H1 (cell line): ENCODE results near the gene CDYL2. TPM values are rescaled to one million over a fixed set of nuclear protein-coding genes. Genes with fewer than 3 reads are reported as not detected.

ENCODE experiments used
- CTCF ChIA-PET: fragments of 300-600 bp; sonication (Branson Sonifier 250); formaldehyde crosslinking; loops from one replicate; lab custom pipeline; 2021; ENCODE audit not compliant: partially characterized antibody; lab: Charles Lee
- POLR2A ChIA-PET: fragments of 300-600 bp; sonication (Branson Sonifier 250); formaldehyde crosslinking; loops from one replicate; lab custom pipeline; 2021; ENCODE audit warnings: inconsistent platforms; ENCODE audit not compliant: partially characterized antibody; lab: Charles Lee
- DNase-seq, 2 experiments: peaks; one replicate each; pipeline versions ENCODE4 v3.0.0 to v3.0.0-alpha.2; 2010 to 2022; ENCODE audit warnings: low spot score in 2 of 2, low read depth in 1 of 2, mixed read lengths in 1 of 2
- FAIRE-seq: peaks from 2 replicates; lab custom pipeline; 2011; peaks lifted over from hg19 to GRCh38; lab: Jason Lieb, UNC
- H2AFZ ChIP-seq: 2 replicates; pipeline ENCODE4 v1.8.1; 2012; ENCODE audit warnings: low read length, inconsistent platforms
- H2AK5ac ChIP-seq: 2 replicates; pipeline ENCODE4 v1.6.1; 2013; ENCODE audit warnings: low read depth, low read length
- H2BK120ac ChIP-seq: replicated peaks from 2 replicates; pipeline ENCODE3; 2013; ENCODE audit warnings: low read depth, low read length, inconsistent platforms
- H2BK12ac ChIP-seq: 2 replicates; pipeline ENCODE4 v1.6.1; 2013; ENCODE audit warnings: low read depth, low read length
- H2BK15ac ChIP-seq: 2 replicates; pipeline ENCODE4 v1.6.1; 2013; ENCODE audit warnings: low read length
- H2BK20ac ChIP-seq: 2 replicates; pipeline ENCODE4 v1.6.1; 2013; ENCODE audit warnings: low read length
- H2BK5ac ChIP-seq: 2 replicates; pipeline ENCODE4 v1.6.1; 2013; ENCODE audit warnings: low read depth, low read length
- H3K14ac ChIP-seq: 2 replicates; pipeline ENCODE4 v1.6.1; 2013; ENCODE audit warnings: inconsistent platforms; ENCODE audit not compliant: insufficient read length
- H3K18ac ChIP-seq: 2 replicates; pipeline ENCODE4 v1.6.1; 2013; ENCODE audit warnings: low read length; ENCODE audit errors: extremely low read depth
- H3K23ac ChIP-seq: 2 replicates; pipeline ENCODE4 v1.6.1; 2013; ENCODE audit warnings: inconsistent platforms; ENCODE audit not compliant: insufficient read length
- H3K23me2 ChIP-seq: 2 replicates; pipeline ENCODE4 v1.6.1; 2013; ENCODE audit warnings: low read depth, low read length
- H3K27ac ChIP-seq: 2 replicates; pipeline ENCODE4 v1.6.1; 2011; ENCODE audit warnings: low read depth, low read length, inconsistent platforms
- H3K27me3 ChIP-seq, 4 experiments: replicated peaks in 1 of 4; 1 replicate in 1 of 4; 2 replicates in 3 of 4; pipeline versions ENCODE4 v1.6.1 to v1.8.1; 2011 to 2013; ENCODE audit warnings: low read length in 3 of 4, mild to moderate bottlenecking in 3 of 4, inconsistent platforms in 2 of 4, mixed read lengths in 2 of 4, moderate library complexity in 1 of 4; ENCODE audit not compliant: control insufficient read depth in 3 of 4, insufficient read depth in 3 of 4; ENCODE audit errors: extremely low read depth in 1 of 4
- H3K36me3 ChIP-seq, 4 experiments: 2 replicates each; pipeline versions ENCODE4 v1.6.1 to v1.8.1; 2011 to 2013; ENCODE audit warnings: mild to moderate bottlenecking in 4 of 4, low read length in 3 of 4, moderate library complexity in 2 of 4, control low read depth in 1 of 4, inconsistent platforms in 1 of 4; ENCODE audit not compliant: insufficient read depth in 4 of 4, control insufficient read depth in 2 of 4
- H3K4ac ChIP-seq: replicated peaks from 2 replicates; pipeline ENCODE3; 2013; ENCODE audit warnings: low read length, low read depth, mixed read lengths, inconsistent platforms; ENCODE audit not compliant: insufficient read length
- H3K4me1 ChIP-seq, 4 experiments: replicated peaks in 1 of 4; 1 replicate in 1 of 4; 2 replicates in 3 of 4; pipeline versions ENCODE4 v1.6.1 to v1.8.1; 2011 to 2013; ENCODE audit warnings: low read length in 3 of 4, inconsistent platforms in 2 of 4, mixed read lengths in 1 of 4; ENCODE audit not compliant: insufficient read depth in 4 of 4, control insufficient read depth in 3 of 4
- H3K4me2 ChIP-seq, 2 experiments: 2 replicates each; pipeline versions ENCODE4 v1.6.1 to v1.8.1; 2011 to 2013; ENCODE audit warnings: low read depth in 2 of 2, low read length in 2 of 2, control low read depth in 1 of 2, inconsistent platforms in 1 of 2, mild to moderate bottlenecking in 1 of 2; ENCODE audit not compliant: insufficient read depth in 1 of 2
- H3K4me3 ChIP-seq, 4 experiments: fragments of 200-600, 300-600 bp in 1 of 4; sonication (generic), shearing (Covaris generic), sonication (Bioruptor Twin) in 1 of 4; 2 replicates each; pipeline versions ENCODE4 v1.5.1 to v1.8.1; 2011 to 2016; ENCODE audit warnings: low read length in 4 of 4, low read depth in 3 of 4, control low read depth in 2 of 4, inconsistent platforms in 2 of 4, mild to moderate bottlenecking in 2 of 4, mixed read lengths in 1 of 4, moderate library complexity in 1 of 4; ENCODE audit not compliant: insufficient read depth in 2 of 4; ENCODE audit errors: extremely low read depth in 1 of 4
- H3K56ac ChIP-seq: replicated peaks from 2 replicates; pipeline ENCODE3; 2013; ENCODE audit warnings: low read depth, mild to moderate bottlenecking, mixed read lengths, low read length, inconsistent platforms; ENCODE audit not compliant: insufficient read length
- H3K79me1 ChIP-seq: 2 replicates; pipeline ENCODE4 v1.6.1; 2013; ENCODE audit warnings: low read depth, low read length, control low read depth
- H3K79me2 ChIP-seq, 2 experiments: 2 replicates each; pipeline versions ENCODE4 v1.6.1 to v1.8.1; 2012 to 2013; ENCODE audit warnings: low read length in 2 of 2, mild to moderate bottlenecking in 2 of 2, inconsistent platforms in 1 of 2; ENCODE audit not compliant: insufficient read depth in 2 of 2, control insufficient read depth in 1 of 2
- H3K9ac ChIP-seq, 4 experiments: replicated peaks in 1 of 4; 1 replicate in 1 of 4; 2 replicates in 3 of 4; pipeline versions ENCODE4 v1.6.1 to v1.8.1; 2011 to 2013; ENCODE audit warnings: low read depth in 3 of 4, low read length in 3 of 4, control low read depth in 2 of 4, mild to moderate bottlenecking in 2 of 4, moderate library complexity in 2 of 4, inconsistent platforms in 1 of 4; ENCODE audit errors: extremely low read depth in 1 of 4
- H3K9me3 ChIP-seq, 2 experiments: 2 replicates each; pipeline versions ENCODE4 v1.6.1 to v1.8.1; 2012 to 2013; ENCODE audit warnings: mild to moderate bottlenecking in 2 of 2, moderate library complexity in 2 of 2, control low read depth in 1 of 2, inconsistent platforms in 1 of 2, low read depth in 1 of 2, low read length in 1 of 2, mixed read lengths in 1 of 2; ENCODE audit not compliant: insufficient read depth in 2 of 2
- H4K20me1 ChIP-seq, 2 experiments: replicated peaks in 1 of 2; 2 replicates each; pipeline versions ENCODE3 to v1.8.1; 2011 to 2013; ENCODE audit warnings: inconsistent platforms in 2 of 2, low read length in 2 of 2, mild to moderate bottlenecking in 1 of 2; ENCODE audit not compliant: insufficient read depth in 2 of 2, control insufficient read depth in 1 of 2
- H4K5ac ChIP-seq: 2 replicates; pipeline ENCODE4 v1.6.1; 2013; ENCODE audit warnings: low read length, low read depth, mixed read lengths, inconsistent platforms; ENCODE audit not compliant: insufficient read length
- H4K8ac ChIP-seq: 2 replicates; pipeline ENCODE4 v1.8.0; 2013; ENCODE audit warnings: mild to moderate bottlenecking, moderate library complexity, low read length, inconsistent platforms; ENCODE audit not compliant: insufficient read depth; ENCODE audit errors: extremely low read depth
- H4K91ac ChIP-seq: replicated peaks from 2 replicates; pipeline ENCODE3; 2013; ENCODE audit warnings: low read length, mixed read lengths, inconsistent platforms; ENCODE audit not compliant: insufficient read length
- ATF3 ChIP-seq: IDR thresholded peaks from 2 replicates; pipeline ENCODE4 v1.6.1; 2011; ENCODE audit warnings: low read depth, mild to moderate bottlenecking, low read length; ENCODE audit not compliant: insufficient read depth
- BACH1 ChIP-seq: IDR thresholded peaks from 2 replicates; pipeline ENCODE4 v1.6.1; 2012; ENCODE audit warnings: low read length, improper control_type of control experiment
- CBX5 ChIP-seq: fragments of 300-800, 300-1000 bp; sonication (generic); IDR thresholded peaks from 2 replicates; pipeline ENCODE4 v1.7.1; 2016; ENCODE audit warnings: antibody characterized with exemption, low read length, low read depth
- CTBP2 ChIP-seq: IDR thresholded peaks from 2 replicates; pipeline ENCODE4 v1.7.0; 2011; ENCODE audit warnings: borderline replicate concordance, mild to moderate bottlenecking, moderate library complexity, mixed read lengths, low read length; ENCODE audit not compliant: insufficient read depth, insufficient read length
- KDM5A ChIP-seq: fragments of 200-600 bp; IDR thresholded peaks from 2 replicates; pipeline ENCODE4 v1.7.1; 2012; ENCODE audit warnings: mild to moderate bottlenecking, low read length, inconsistent platforms, mixed read lengths
- PHF8 ChIP-seq: fragments of 200-600 bp; sonication (generic); conservative IDR thresholded peaks from 2 replicates; pipeline ENCODE4 v1.7.1; 2012; ENCODE audit warnings: low read depth, mild to moderate bottlenecking, inconsistent platforms, low read length, moderate library complexity
- POLR2A ChIP-seq, 2 experiments: IDR thresholded peaks; 1 replicate in 1 of 2; 2 replicates in 1 of 2; pipeline ENCODE4 v1.6.1; 2011; ENCODE audit warnings: low read depth in 2 of 2, low read length in 2 of 2, mild to moderate bottlenecking in 2 of 2; ENCODE audit errors: control extremely low read depth in 1 of 2
- RNF2 ChIP-seq: fragments of 200-900, 300-1000 bp; sonication (generic); IDR thresholded peaks from 2 replicates; pipeline ENCODE4 v1.7.1; 2016; ENCODE audit warnings: borderline replicate concordance, low read depth, mild to moderate bottlenecking, antibody characterized with exemption, low read length; ENCODE audit not compliant: poor library complexity, severe bottlenecking; ENCODE audit errors: missing control alignments
- SIN3A ChIP-seq, 2 experiments: IDR thresholded peaks in 1 of 2; conservative IDR thresholded peaks in 1 of 2; 2 replicates each; pipeline ENCODE4 v1.6.1; 2011 to 2012; ENCODE audit warnings: low read length in 2 of 2, improper control_type of control experiment in 1 of 2, low read depth in 1 of 2, mild to moderate bottlenecking in 1 of 2
- WGBS, 2 experiments: shearing (Covaris generic) in 1 of 2; methylation state at CpG; one replicate each; pipeline versions ENCODE4 v1.1.6 to v1.1.7; 2013 to 2015; ENCODE audit warnings: low lambda C conversion rate in 2 of 2, mixed read lengths in 2 of 2, inconsistent platforms in 1 of 2, low coverage in 1 of 2, missing lambda C conversion rate in 1 of 2; ENCODE audit not compliant: insufficient replicate concordance in 2 of 2, insufficient coverage in 1 of 2, insufficient read length in 1 of 2; ENCODE audit errors: extremely low coverage in 1 of 2, missing lambda C conversion rate in 1 of 2; 5-methylcytosine and 5-hydroxymethylcytosine counted together
- polyA plus RNA-seq, 7 experiments: library from polyadenylated mRNA; depleted of rRNA in 3 of 7; stranded (reverse) in 5 of 7; unstranded in 2 of 7; fragments of >200 nt in 5 of 7; fragments of 200-250 nt in 2 of 7; gene quantifications; 1 replicate in 5 of 7; 2 replicates in 1 of 7; 4 replicates in 1 of 7; pipeline versions ENCODE4 v1.2.1 to v1.2.3, GENCODE V29; 2011 to 2013; ENCODE audit warnings: missing spikeins in 2 of 7, mixed read lengths in 2 of 7
- total RNA-seq: library from RNA; stranded (reverse); fragmentation: NEBNext Ultra II Directional; extraction: Animal tissue kit (Norgen Biotek cat#: 25700); gene quantifications from 2 replicates; pipeline ENCODE4 v1.2.1, GENCODE V29; 2021

Gene CDYL2
- total and polyA plus RNA-seq, 2 of the 8 experiments (the other 6 are each of a cell fraction or from before 2014, with no cell fraction given) = 0.33 to 5.3 TPM

GRCh38 chr16:80816356-80816755 lies 12.0 kb upstream of the CDYL2 start:
- H4K20me1 ChIP-seq = no peaks in the 10 kb centered on the region
- H3K4me3 ChIP-seq = no peak overlapping the region
- no peak overlapping the region for H4K5ac ChIP-seq
- no peak for DNase-seq
- WGBS, 2 experiments = 80% methylated on average over 7 of the region's 7 CpGs; no CpG with 5 or more reads in 1 of the 2 experiments
- TF ChIP-seq PHF8 (no peak), RNF2 (no peak), ATF3 (no peak), BACH1 (no peak), SIN3A (conservative IDR thresholded peaks at IDR 0.05 in 1 of 2, IDR thresholded peaks at IDR 0.05 in 1 of 2; ENCODE audit: low read depth in 1 of 2, low read length in 2 of 2) (no peak), CBX5 (no peak), CTBP2 (no peak), KDM5A (no peak), POLR2A (IDR thresholded peaks at IDR 0.05; ENCODE audit: control extremely low read depth in 1 of 2, low read depth in 2 of 2, low read length in 2 of 2) (no peak)
- H3K27me3 ChIP-seq = no peaks in the 10 kb centered on the region
- no peak overlapping the region for H3K9ac ChIP-seq
- no peak overlapping the region for H2BK120ac ChIP-seq
- no peak for FAIRE-seq
- H3K18ac ChIP-seq = no peak overlapping the region
- H2BK12ac ChIP-seq = no peak overlapping the region
- H3K23ac ChIP-seq = no peak overlapping the region
- no peak overlapping the region for H3K27ac ChIP-seq
- H3K36me3 ChIP-seq = no peaks in the 10 kb centered on the region
- no peak overlapping the region for H2BK20ac ChIP-seq
- no peak overlapping the region for H3K14ac ChIP-seq
- no peak overlapping the region for H4K91ac ChIP-seq
- no peaks in the 10 kb centered on the region for H3K79me1 ChIP-seq
- no peak overlapping the region for H2AFZ ChIP-seq
- H2BK5ac ChIP-seq = no peak overlapping the region
- CTCF ChIA-PET = interaction anchor here (0.6 to 1.5 kb wide), 2 partner anchors 9 to 243 kb away, joined by 3 to 7 read pairs; no protein-coding TSS in a partner anchor
- H3K4me1 ChIP-seq = no peaks in the 10 kb centered on the region
- POLR2A ChIA-PET = no interaction called here
- no peak overlapping the region for H3K4me2 ChIP-seq
- no peak overlapping the region for H3K4ac ChIP-seq
- H3K56ac ChIP-seq = no peak overlapping the region
- H3K23me2 ChIP-seq = no peaks in the 10 kb centered on the region
- H3K9me3 ChIP-seq = peaks cover 13 to 14% of the 10 kb centered on the region in 2 experiments; a peak in 3 of 4 replicates
- H2AK5ac ChIP-seq = no peak overlapping the region
- no peak overlapping the region for H2BK15ac ChIP-seq
- no peak overlapping the region for H4K8ac ChIP-seq
- no peaks in the 10 kb centered on the region for H3K79me2 ChIP-seq
